Breast epithelium (tissue), 3 donors: ENCODE data around the gene BMPER.

ENCODE experiments used
- POLR2A ChIP-seq: fragments of 450-650 bp; IDR thresholded peaks from one replicate; pipeline ENCODE4 v1.6.1; 2016; ENCODE audit warnings: antibody characterized with exemption, mild to moderate bottlenecking, moderate library complexity
- POLR2AphosphoS5 ChIP-seq, 3 donors: sonication (generic); formaldehyde crosslinking; IDR thresholded peaks; one replicate each; pipeline ENCODE4 v1.6.1; 2017; ENCODE audit warnings: antibody characterized with exemption in 3 of 3
- TF ChIP-seq, protein P1 (sequence below), 3 donors: fragments of 450-650 bp; IDR thresholded peaks; one replicate each; pipeline ENCODE4 v1.5.1; 2016 to 2017; ENCODE audit warnings: antibody characterized with exemption in 3 of 3, mild to moderate bottlenecking in 3 of 3, moderate library complexity in 3 of 3

DNA sequence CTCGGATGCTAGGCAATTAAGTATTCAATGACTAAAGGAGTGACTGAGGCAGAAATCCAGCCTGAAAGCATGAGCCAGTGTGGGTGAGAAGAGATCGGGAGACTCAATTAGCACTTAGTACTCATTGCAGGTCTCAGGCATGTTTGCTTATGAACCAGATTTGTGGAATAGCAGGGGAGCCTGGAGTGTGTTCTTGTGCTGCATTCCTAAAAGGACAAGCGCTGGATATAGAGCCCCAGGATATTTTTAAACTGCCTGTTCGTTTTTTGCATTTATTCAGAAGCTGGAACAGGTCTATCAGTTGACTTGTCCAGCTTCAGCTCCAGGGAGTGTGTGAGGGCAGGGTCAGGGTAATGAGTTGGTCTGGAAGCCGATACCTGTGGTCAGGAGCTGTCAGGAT lies 120.3 kb downstream of the BMPER start:
- TF ChIP-seq, protein P1, sequence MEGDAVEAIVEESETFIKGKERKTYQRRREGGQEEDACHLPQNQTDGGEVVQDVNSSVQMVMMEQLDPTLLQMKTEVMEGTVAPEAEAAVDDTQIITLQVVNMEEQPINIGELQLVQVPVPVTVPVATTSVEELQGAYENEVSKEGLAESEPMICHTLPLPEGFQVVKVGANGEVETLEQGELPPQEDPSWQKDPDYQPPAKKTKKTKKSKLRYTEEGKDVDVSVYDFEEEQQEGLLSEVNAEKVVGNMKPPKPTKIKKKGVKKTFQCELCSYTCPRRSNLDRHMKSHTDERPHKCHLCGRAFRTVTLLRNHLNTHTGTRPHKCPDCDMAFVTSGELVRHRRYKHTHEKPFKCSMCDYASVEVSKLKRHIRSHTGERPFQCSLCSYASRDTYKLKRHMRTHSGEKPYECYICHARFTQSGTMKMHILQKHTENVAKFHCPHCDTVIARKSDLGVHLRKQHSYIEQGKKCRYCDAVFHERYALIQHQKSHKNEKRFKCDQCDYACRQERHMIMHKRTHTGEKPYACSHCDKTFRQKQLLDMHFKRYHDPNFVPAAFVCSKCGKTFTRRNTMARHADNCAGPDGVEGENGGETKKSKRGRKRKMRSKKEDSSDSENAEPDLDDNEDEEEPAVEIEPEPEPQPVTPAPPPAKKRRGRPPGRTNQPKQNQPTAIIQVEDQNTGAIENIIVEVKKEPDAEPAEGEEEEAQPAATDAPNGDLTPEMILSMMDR (IDR thresholded peaks at IDR 0.05) = no peak
- TF ChIP-seq POLR2A (no peak), POLR2AphosphoS5 (IDR thresholded peaks at IDR 0.05) (no peak)
